Endothelial cell of umbilical vein (primary cell): ENCODE measurements around the gene SLC2A1. TPM values are rescaled to one million over a fixed set of nuclear protein-coding genes. Genes with fewer than 3 reads are reported as not detected.

ENCODE experiments used
- BruUV-seq: library from RNA; stranded (reverse); fragments of 400-500 nt; replicated peaks from 2 replicates; lab custom pipeline; 2021; lab: Mats Ljungman, UMichigan
- CTCF ChIA-PET: fragments of 300-600, 350-600 bp; sonication (Branson Sonifier 250); formaldehyde crosslinking; loops from one replicate; lab custom pipeline; 2021; ENCODE audit warnings: antibody characterized with exemption, inconsistent platforms; lab: Charles Lee
- POLR2A ChIA-PET: fragments of 300-600, 350-600 bp; sonication (Branson Sonifier 250); formaldehyde crosslinking; loops from one replicate; lab custom pipeline; 2021; ENCODE audit warnings: antibody characterized with exemption, inconsistent platforms; lab: Charles Lee
- DNase-seq: peaks from one replicate; pipeline ENCODE4 v3.0.0-alpha.2; 2011; ENCODE audit warnings: low read depth, low spot score
- FAIRE-seq: peaks from 2 replicates; lab custom pipeline; 2011; peaks lifted over from hg19 to GRCh38; lab: Jason Lieb, UNC
- H2AFZ ChIP-seq: 2 replicates; pipeline ENCODE4 v1.6.0; 2012; ENCODE audit warnings: low read depth, low read length, control low read depth, inconsistent platforms
- H3K27ac ChIP-seq: 2 replicates; pipeline ENCODE4 v1.5.1; 2011; ENCODE audit warnings: low read depth, mild to moderate bottlenecking, control low read depth, low read length, moderate library complexity; ENCODE audit not compliant: insufficient read depth
- H3K27me3 ChIP-seq, 2 experiments: 2 replicates each; pipeline versions ENCODE4 v1.6.0 to v1.6.1; 2011; ENCODE audit warnings: low read length in 2 of 2, mixed read lengths in 1 of 2; ENCODE audit not compliant: control insufficient read depth in 2 of 2, insufficient read depth in 2 of 2
- H3K36me3 ChIP-seq, 2 experiments: 2 replicates in 1 of 2; 3 replicates in 1 of 2; pipeline ENCODE4 v1.5.1; 2011; ENCODE audit warnings: low read length in 2 of 2, mild to moderate bottlenecking in 1 of 2, moderate library complexity in 1 of 2; ENCODE audit not compliant: control insufficient read depth in 2 of 2, insufficient read depth in 2 of 2; ENCODE audit errors: extremely low read depth in 1 of 2
- H3K4me1 ChIP-seq: 3 replicates; pipeline ENCODE4 v1.5.1; 2011; ENCODE audit warnings: mild to moderate bottlenecking, low read length; ENCODE audit not compliant: control insufficient read depth, insufficient read depth; ENCODE audit errors: extremely low read depth
- H3K4me2 ChIP-seq: 2 replicates; pipeline ENCODE4 v1.6.1; 2011; ENCODE audit warnings: low read length, control low read depth, mixed read lengths; ENCODE audit not compliant: insufficient read depth
- H3K4me3 ChIP-seq, 3 experiments: fragments of 200-600 bp in 1 of 3; sonication (generic), shearing (Covaris generic) in 1 of 3; replicated peaks in 1 of 3; 2 replicates each; pipeline ENCODE4 v1.5.1; 2011 to 2016; ENCODE audit warnings: control low read depth in 3 of 3, low read length in 3 of 3, mild to moderate bottlenecking in 2 of 3, inconsistent platforms in 1 of 3, low read depth in 1 of 3, moderate library complexity in 1 of 3; ENCODE audit not compliant: insufficient read depth in 1 of 3
- H3K79me2 ChIP-seq: 2 replicates; pipeline ENCODE4 v1.6.0; 2012; ENCODE audit warnings: low read length, inconsistent platforms; ENCODE audit not compliant: control insufficient read depth, insufficient read depth
- H3K9ac ChIP-seq: replicated peaks from 2 replicates; pipeline ENCODE3; 2011; ENCODE audit warnings: low read length, control low read depth; ENCODE audit not compliant: insufficient read depth; ENCODE audit errors: extremely low read depth
- H3K9me1 ChIP-seq: replicated peaks from 3 replicates; pipeline ENCODE4 v1.6.0; 2011; ENCODE audit warnings: mild to moderate bottlenecking, low read length; ENCODE audit not compliant: control insufficient read depth, insufficient read depth; ENCODE audit errors: extremely low read depth
- H3K9me3 ChIP-seq: replicated peaks from 2 replicates; pipeline ENCODE4 v1.5.1; 2012; ENCODE audit warnings: low read length, inconsistent platforms; ENCODE audit not compliant: control insufficient read depth, insufficient read depth
- H4K20me1 ChIP-seq: replicated peaks from 2 replicates; pipeline ENCODE3; 2011; ENCODE audit warnings: mild to moderate bottlenecking, low read length; ENCODE audit not compliant: control insufficient read depth, insufficient read depth; ENCODE audit errors: extremely low read depth
- CTCF ChIP-seq, 2 donors: IDR thresholded peaks; 1 replicate in 1 of 2; 2 replicates in 1 of 2; pipeline ENCODE4 v1.5.1; 2011; ENCODE audit warnings: low read length in 2 of 2, mild to moderate bottlenecking in 2 of 2, moderate library complexity in 2 of 2, control low read depth in 1 of 2, inconsistent platforms in 1 of 2, low read depth in 1 of 2; ENCODE audit not compliant: insufficient read depth in 1 of 2; ENCODE audit errors: extremely low read depth in 1 of 2
- EZH2 ChIP-seq: IDR thresholded peaks from 2 replicates; pipeline ENCODE4 v1.6.1; 2012; ENCODE audit warnings: borderline replicate concordance, low read depth, mild to moderate bottlenecking, moderate library complexity, low read length, inconsistent platforms; ENCODE audit not compliant: severe bottlenecking
- FOS ChIP-seq: IDR thresholded peaks from 2 replicates; pipeline ENCODE4 v1.6.1; 2011; ENCODE audit warnings: mild to moderate bottlenecking, low read length, moderate library complexity, borderline replicate concordance; ENCODE audit not compliant: insufficient read depth
- GATA2 ChIP-seq: IDR thresholded peaks from 2 replicates; pipeline ENCODE4 v1.7.0; 2011; ENCODE audit warnings: low read depth, mild to moderate bottlenecking, moderate library complexity, mixed read lengths, low read length; ENCODE audit not compliant: insufficient read length, insufficient read depth
- JUN ChIP-seq: IDR thresholded peaks from 2 replicates; pipeline ENCODE4 v1.6.1; 2011; ENCODE audit warnings: borderline replicate concordance, low read depth; ENCODE audit not compliant: insufficient read length, insufficient read depth
- MAX ChIP-seq: IDR thresholded peaks from 2 replicates; pipeline ENCODE4 v1.6.1; 2011; ENCODE audit not compliant: insufficient read depth, insufficient read length
- MYC ChIP-seq: IDR thresholded peaks from one replicate; pipeline ENCODE4 v1.6.1; 2011; ENCODE audit warnings: mild to moderate bottlenecking, low read depth, low read length
- POLR2A ChIP-seq: IDR thresholded peaks from 2 replicates; pipeline ENCODE4 v1.6.1; 2012; ENCODE audit warnings: low read depth, mild to moderate bottlenecking, control low read depth, low read length
- POLR2AphosphoS5 ChIP-seq: IDR thresholded peaks from 2 replicates; pipeline ENCODE4 v1.6.1; 2012; ENCODE audit warnings: low read depth, mild to moderate bottlenecking, control low read depth, low read length, moderate library complexity; ENCODE audit not compliant: insufficient read depth
- dilution Hi-C: fragments of 300-500 bp; cut with MboI; formaldehyde crosslinking; loops from one replicate; pipeline ENCODE4 v1.15.0; 2019; ENCODE audit warnings: low sequenced_read_pairs; ENCODE audit not compliant: extremely low pct_ligation_motif_present
- intact Hi-C: fragments of 100-400 bp; cut with micrococcal nuclease; formaldehyde crosslinking; loops from one replicate; pipeline ENCODE4 v1.10.0; 2022
- polyA plus RNA-seq, 4 experiments: library from polyadenylated mRNA; depleted of rRNA in 3 of 4; stranded (reverse) in 3 of 4; unstranded in 1 of 4; fragments of >200 nt; gene quantifications; 2 replicates each; pipeline versions ENCODE4 v1.2.1 to v1.2.3, GENCODE V29; 2011 to 2012; ENCODE audit warnings: missing spikeins in 1 of 4
- total RNA-seq: library from RNA; stranded (reverse); gene quantifications from 2 replicates; pipeline ENCODE4 v1.2.3, GENCODE V29; 2021

The SLC2A1 gene
- total and polyA plus RNA-seq, 2 donors (not counting 3 experiments of a cell fraction or from before 2014, with no cell fraction given), result 42.2 to 46.5 TPM

GRCh38 chr1:42944246-42944928 is 14.3 kb downstream of the SLC2A1 start:
- intact Hi-C loops (no loop called here), dilution Hi-C loops (no loop called here)
- TF ChIP-seq POLR2AphosphoS5 (peak; percentile 26), JUN (no peak)
- peak overlapping the region; percentile 32 for H2AFZ ChIP-seq
- no peaks in the 10 kb centered on the region for H3K79me2 ChIP-seq
- CTCF ChIA-PET, result interaction anchor here (1.1 to 4.3 kb wide), 3 partner anchors 10 to 129 kb away, joined by 5 to 25 read pairs (median 14); no protein-coding TSS in a partner anchor
- H3K27ac ChIP-seq, result no peak overlapping the region
- no TSS peak for BruUV-seq
- H3K9me3 ChIP-seq, result no peaks in the 10 kb centered on the region
- no peaks in the 10 kb centered on the region for H4K20me1 ChIP-seq
- H3K36me3 ChIP-seq, result no peaks in the 10 kb centered on the region
- H3K4me1 ChIP-seq, result peaks cover 48% of the 10 kb centered on the region
- no peaks in the 10 kb centered on the region for H3K27me3 ChIP-seq
- DNase-seq (peak; percentile 41), FAIRE-seq (peak; percentile 64)
- H3K9me1 ChIP-seq, result no peaks in the 10 kb centered on the region
- no peak overlapping the region for H3K9ac ChIP-seq
- no peak overlapping the region for H3K4me3 ChIP-seq
- no peak overlapping the region for H3K4me2 ChIP-seq
- POLR2A ChIA-PET, result no interaction called here

GRCh38 chr1:42943728-42944127 is 14.9 kb downstream of the SLC2A1 start:
- no peak overlapping the region for H2AFZ ChIP-seq
- no peaks in the 10 kb centered on the region for H3K27me3 ChIP-seq
- FAIRE-seq (no peak), DNase-seq (no peak)
- no peaks in the 10 kb centered on the region for H3K36me3 ChIP-seq
- no peak overlapping the region for H3K4me2 ChIP-seq
- dilution Hi-C loops, result no loop called here
- H3K9ac ChIP-seq, result no peak overlapping the region
- H3K9me1 ChIP-seq, result no peaks in the 10 kb centered on the region
- no TSS peak for BruUV-seq
- no peak overlapping the region for H3K27ac ChIP-seq
- ChIA-PET CTCF (interaction anchor here (1.1 to 4.3 kb wide), 3 partner anchors 10 to 130 kb away, joined by 5 to 25 read pairs (median 14); no protein-coding TSS in a partner anchor), POLR2A (no interaction called here)
- intact Hi-C loops, result no loop called here
- peaks cover 46% of the 10 kb centered on the region for H3K4me1 ChIP-seq
- H3K9me3 ChIP-seq, result no peaks in the 10 kb centered on the region
- H3K4me3 ChIP-seq, result no peak overlapping the region
- no peaks in the 10 kb centered on the region for H3K79me2 ChIP-seq
- H4K20me1 ChIP-seq, result no peaks in the 10 kb centered on the region
- TF ChIP-seq GATA2 (no peak), FOS (no peak), MAX (no peak), POLR2AphosphoS5 (no peak), MYC (no peak), JUN (no peak), CTCF (IDR thresholded peaks at IDR 0.05; ENCODE audit: extremely low read depth in 1 of 2, insufficient read depth in 1 of 2, low read depth in 1 of 2, low read length in 2 of 2) (no peak), POLR2A (no peak), EZH2 (no peak)
